GM12891 (cell line): Measurements from ENCODE around the gene C4orf50.

Source experiments
- DNase-seq: peaks from one replicate; pipeline ENCODE4 v3.0.0; 2011; ENCODE audit warnings: low spot score; ENCODE audit not compliant: insufficient read length
- FAIRE-seq: peaks from 2 replicates; lab custom pipeline; 2011; peaks lifted over from hg19 to GRCh38; lab: Jason Lieb, UNC
- PAX5 ChIP-seq: IDR thresholded peaks from 2 replicates; pipeline ENCODE4 v1.6.1; 2011; ENCODE audit warnings: low read length, moderate library complexity, mild to moderate bottlenecking; ENCODE audit not compliant: insufficient read depth, severe bottlenecking
- POLR2A ChIP-seq: IDR thresholded peaks from 2 replicates; pipeline ENCODE4 v1.6.1; 2011; ENCODE audit warnings: low read depth, low read length, control low read depth
- POLR2AphosphoS5 ChIP-seq: IDR thresholded peaks from 2 replicates; pipeline ENCODE4 v1.6.1; 2011; ENCODE audit warnings: low read depth, low read length, control low read depth
- POU2F2 ChIP-seq: IDR thresholded peaks from 2 replicates; pipeline ENCODE4 v1.6.1; 2011; ENCODE audit warnings: low read depth, mild to moderate bottlenecking, control low read depth, low read length, moderate library complexity
- SPI1 ChIP-seq: IDR thresholded peaks from 2 replicates; pipeline ENCODE4 v1.6.1; 2011; ENCODE audit warnings: low read depth, low read length, control low read depth
- TAF1 ChIP-seq: IDR thresholded peaks from 2 replicates; pipeline ENCODE4 v1.6.1; 2011; ENCODE audit warnings: low read depth, low read length, control low read depth

C4orf50 gene

DNA sequence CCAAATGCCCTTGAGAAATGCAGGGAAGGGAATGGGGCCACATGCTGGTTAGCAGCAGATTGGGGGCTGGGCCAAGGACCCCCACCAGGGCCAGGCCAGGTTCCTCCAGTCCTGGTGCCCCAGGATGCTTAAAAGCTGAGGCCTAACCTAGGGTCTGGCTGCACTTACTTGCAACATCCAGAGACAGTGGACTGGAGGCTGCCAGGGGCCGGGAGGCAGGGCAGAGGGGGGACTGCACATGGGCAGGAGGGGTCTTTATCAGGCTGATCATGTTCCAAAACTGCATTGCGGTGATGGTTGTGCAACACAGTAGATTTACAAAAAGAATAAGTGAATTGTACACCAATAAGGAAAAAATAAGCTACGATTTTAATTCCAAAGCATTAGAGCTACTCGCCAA lies 36.8 kb upstream of the C4orf50 start:
- TF ChIP-seq POLR2AphosphoS5 (no peak), POU2F2 (no peak), TAF1 (no peak), SPI1 (no peak), POLR2A (no peak), PAX5 (no peak)
- FAIRE-seq (no peak), DNase-seq (no peak)

DNA sequence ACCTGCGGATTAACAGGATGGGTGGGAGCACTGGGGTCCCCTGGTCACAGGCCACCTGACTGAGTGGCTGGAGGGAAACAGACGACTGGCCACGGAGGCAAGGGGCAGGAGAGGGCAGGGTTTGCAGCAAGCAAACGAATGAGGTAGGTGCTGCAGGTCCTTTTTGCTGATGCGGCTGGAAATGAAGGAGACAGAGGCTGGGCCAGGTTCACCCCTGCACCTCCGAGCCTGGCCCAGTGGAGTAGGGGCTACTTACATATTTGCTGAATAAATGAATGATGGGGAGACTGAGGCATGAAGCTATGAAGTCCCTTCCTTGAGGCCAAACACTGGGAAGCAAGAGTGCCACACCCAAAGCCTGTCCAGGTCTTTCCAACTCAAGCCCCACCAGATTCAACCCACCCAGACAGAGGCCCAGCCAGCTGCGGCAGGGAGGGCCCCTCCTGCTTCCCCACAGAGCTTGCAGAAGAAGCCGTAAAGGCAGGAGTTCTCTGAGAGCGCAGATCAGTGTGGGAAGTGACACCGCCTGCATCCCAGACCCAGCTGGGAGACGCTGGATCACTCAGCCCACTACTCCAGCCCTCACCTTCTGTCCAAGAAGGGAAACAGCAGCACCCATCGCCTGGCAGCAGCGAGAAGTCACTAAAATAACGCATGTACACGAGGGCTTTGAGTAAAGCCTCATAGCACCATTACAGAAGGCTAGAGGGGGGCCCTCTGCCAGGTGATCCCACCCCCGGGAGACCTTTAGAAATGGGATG lies 36.1 kb upstream of the C4orf50 start:
- TF ChIP-seq PAX5: no peak
- no peak for TF ChIP-seq SPI1
- no peak for TF ChIP-seq POLR2AphosphoS5
- TF ChIP-seq POLR2A: no peak
- no peak for TF ChIP-seq TAF1
- no peak for TF ChIP-seq POU2F2
- no peak for DNase-seq
- no peak for FAIRE-seq

DNA sequence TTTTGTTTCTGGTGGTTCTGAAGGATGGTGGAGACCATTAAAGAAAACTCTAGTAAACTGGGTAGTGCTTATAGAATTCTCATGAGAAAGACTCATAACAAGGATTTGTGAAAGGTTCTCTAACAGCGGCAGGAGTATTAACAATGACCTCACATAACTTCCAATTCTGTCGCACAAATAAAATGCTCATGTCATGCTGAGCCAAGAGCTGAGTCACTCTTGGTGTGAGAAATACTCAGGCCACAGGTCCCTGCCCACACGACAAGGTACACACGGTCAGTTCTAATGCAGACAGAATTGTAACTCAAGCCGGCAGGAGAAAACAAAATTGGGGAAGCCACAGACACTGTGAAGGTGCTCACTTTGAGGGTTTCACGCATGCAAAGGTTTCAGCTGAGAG lies 34.4 kb upstream of the C4orf50 start:
- no peak for FAIRE-seq
- TF ChIP-seq PAX5 (no peak), SPI1 (no peak)
- no peak for DNase-seq

DNA sequence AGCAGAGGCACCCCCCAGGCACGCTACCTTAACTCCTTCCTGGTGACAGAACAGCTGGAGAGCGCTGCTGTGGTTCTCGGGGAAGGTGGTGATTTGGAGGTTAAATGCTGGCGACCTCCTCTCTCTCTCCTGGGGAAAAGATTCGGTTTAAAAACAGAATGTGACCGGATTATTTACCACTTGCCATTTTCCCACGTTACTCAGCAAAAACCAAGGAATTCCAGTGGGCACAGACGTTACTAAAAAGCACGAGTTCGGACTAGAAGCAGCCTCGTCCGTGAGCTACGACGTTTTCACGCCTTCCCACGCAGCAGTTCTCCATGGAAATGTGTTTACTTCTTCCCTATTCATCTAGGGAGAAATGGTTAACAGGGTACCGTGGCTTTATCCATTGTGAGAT lies 32.3 kb upstream of the C4orf50 start:
- FAIRE-seq (no peak), DNase-seq (no peak)
- TF ChIP-seq SPI1 (no peak), TAF1 (no peak), POU2F2 (no peak), POLR2A (no peak), POLR2AphosphoS5 (no peak), PAX5 (no peak)

DNA sequence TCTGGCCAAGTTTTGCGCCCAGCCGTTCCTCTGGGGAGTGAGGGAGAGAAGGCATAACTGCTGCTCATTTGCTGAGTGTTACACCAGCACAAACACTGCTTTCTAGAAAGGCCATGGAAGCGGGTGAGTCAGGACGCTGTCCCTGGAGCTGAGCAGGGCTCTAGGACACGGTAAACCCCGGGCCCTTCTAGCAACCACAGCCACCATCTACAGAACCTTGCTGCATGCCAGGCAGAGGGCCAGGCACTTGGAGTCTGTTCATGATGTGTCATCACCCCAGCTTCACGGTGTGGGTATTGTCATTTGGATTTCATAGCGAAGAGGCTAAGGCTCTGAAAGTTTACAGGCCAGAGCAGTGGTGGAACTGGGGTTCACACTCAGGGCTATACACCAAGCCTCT lies 31.8 kb upstream of the C4orf50 start:
- FAIRE-seq: no peak
- no peak for TF ChIP-seq SPI1
- no peak for TF ChIP-seq PAX5
- TF ChIP-seq POLR2A: no peak
- no peak for TF ChIP-seq POLR2AphosphoS5
- no peak for TF ChIP-seq TAF1

DNA sequence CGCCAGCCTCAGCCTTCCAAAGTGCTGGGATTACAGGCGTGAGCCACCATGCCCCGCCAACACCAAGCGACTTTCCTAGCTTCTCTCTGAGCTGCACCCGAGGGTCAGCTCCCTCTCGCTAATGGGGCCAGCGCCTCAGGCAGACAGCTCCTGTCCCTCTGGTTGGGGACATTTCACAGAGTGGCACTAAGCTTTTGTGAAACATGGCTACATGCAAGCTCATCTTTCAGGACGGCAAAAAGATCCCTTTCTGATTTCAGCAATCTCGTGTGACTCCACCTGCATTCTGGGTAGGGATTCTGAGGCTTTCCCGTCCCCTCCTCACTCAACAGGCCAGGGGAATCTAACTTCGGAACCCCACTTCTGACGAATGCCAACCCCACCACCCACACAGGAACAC lies 31.0 kb upstream of the C4orf50 start:
- DNase-seq (no peak), FAIRE-seq (no peak)
- no peak for TF ChIP-seq TAF1

More for the DNA sequence above, 31.8 kb upstream of the C4orf50 start:
- no peak for DNase-seq

DNA sequence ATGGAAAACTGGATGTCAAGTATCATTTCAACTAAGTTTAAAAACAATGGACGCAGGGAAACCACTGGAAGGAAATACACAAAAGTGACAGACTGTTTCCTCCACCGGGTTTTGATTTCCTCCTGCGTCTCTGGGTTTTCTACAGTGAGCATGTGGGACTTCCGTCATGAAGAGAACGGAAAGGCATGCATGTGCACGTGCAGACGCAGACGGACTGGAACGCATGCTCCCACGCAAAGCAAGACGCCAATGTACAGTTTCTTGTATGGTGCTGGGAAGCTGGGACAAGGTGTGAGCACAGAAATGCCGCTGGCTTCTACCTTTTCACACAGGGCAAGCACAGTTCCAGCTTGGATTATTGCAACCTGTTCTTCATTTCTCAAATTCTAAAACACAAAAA lies 30.3 kb upstream of the C4orf50 start:
- FAIRE-seq (no peak), DNase-seq (no peak)
- TF ChIP-seq POLR2A: no peak
- no peak for TF ChIP-seq TAF1
- TF ChIP-seq POU2F2: no peak
- no peak for TF ChIP-seq PAX5
- TF ChIP-seq POLR2AphosphoS5: no peak
- TF ChIP-seq SPI1: no peak

DNA sequence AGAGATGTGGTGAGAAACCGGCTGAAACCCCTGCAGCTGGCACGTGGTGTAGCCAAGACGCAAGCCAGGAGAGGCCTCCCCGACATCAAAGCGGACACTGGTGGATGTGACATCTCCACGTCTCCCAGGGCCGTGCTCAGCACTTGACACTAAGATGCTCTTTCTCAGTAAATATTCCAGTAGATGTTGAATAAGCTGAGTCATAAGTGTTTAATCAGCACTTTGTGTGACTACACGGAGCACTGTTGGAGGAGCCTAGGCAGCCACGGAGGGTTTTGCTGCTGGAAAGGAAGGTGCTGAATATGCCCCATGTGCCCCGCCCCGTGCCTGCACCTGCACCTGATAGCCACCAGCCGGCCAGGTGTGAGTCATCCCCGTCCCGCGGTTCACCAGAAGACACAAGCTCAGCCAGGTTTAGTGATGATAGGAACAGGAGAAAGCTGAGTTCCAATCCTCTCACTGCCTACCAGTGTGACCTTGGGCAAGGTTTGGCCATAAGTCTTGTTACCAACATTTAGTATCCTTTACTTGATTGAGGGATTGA lies 29.0 kb upstream of the C4orf50 start:
- TF ChIP-seq POLR2AphosphoS5 (no peak), POU2F2 (no peak), POLR2A (no peak), TAF1 (no peak), SPI1 (no peak), PAX5 (no peak)
- DNase-seq (no peak), FAIRE-seq (no peak)

DNA sequence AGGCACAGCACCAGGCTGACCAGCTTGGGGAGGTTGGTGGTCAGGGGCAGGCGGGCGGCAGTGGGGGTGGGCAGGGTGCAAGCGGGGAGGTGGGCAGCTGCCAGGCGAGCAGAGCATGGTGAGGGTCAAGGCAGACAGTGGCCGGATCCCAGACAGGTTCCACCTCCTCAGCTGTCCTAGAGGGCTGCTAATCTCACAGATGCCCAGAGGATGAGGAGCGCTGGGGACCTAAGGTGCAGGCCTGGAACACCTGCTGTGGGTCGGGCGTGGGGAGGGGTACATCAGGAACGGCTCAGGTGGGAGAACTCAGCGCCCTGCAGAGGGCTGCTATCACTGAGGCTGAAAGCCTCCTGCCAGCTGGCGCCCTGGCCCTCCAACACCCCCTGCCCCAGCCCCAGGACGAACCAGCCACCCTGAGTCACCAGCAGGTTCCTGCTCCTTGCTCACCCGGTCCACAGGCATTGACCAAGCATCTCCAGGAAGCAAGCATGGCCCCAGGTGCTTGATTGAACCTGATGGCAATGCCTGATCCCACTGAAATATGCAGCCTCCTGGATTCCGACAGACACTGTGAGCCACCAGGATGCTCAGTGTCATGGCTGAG lies 28.4 kb upstream of the C4orf50 start:
- TF ChIP-seq POU2F2 (no peak), POLR2A (no peak), TAF1 (no peak), PAX5 (no peak), SPI1 (no peak), POLR2AphosphoS5 (no peak)
- DNase-seq: no peak
- FAIRE-seq: no peak

DNA sequence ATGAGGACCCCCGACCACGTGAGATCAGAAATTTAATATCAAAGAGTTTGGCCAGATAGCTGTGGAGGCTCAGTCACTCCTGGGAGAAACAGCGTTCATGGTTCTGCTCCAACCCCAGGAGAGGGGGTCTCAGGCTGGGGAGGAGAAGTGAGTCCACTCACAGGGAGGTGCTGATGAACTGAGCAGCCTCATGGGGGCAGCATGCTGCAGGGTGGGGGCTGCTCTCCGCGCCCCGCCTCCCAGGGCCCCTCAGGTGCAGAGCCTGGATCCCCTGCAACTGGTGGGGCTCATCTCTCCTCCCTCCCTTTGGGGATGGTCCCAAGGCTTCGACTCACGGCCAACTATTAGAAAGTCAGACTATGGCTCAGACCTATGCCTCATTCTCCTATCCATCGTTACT lies 26.6 kb upstream of the C4orf50 start:
- DNase-seq: no peak
- FAIRE-seq: no peak
- TF ChIP-seq SPI1 (no peak), TAF1 (no peak), POU2F2 (no peak), PAX5 (no peak), POLR2A (no peak), POLR2AphosphoS5 (no peak)
